B cell (primary cell): ENCODE results near the gene APP. TPM values are rescaled to one million over a fixed set of nuclear protein-coding genes. Genes with fewer than 3 reads are reported as not detected.

Experiments
- ATAC-seq: fragments of 200-7000 bp; cut with Tn5 transposase; one replicate; pipeline ENCODE4 v1.10.0; 2021; ENCODE audit warnings: low read depth, mild to moderate bottlenecking, moderate number of reproducible peaks, moderate library complexity
- CTCF ChIA-PET: fragments of 350-600 bp; sonication (Branson Sonifier 250); formaldehyde crosslinking; loops from one replicate; lab custom pipeline; 2021; ENCODE audit warnings: antibody characterized with exemption, inconsistent platforms; lab: Charles Lee
- POLR2A ChIA-PET: fragments of 350-600 bp; sonication (Branson Sonifier 250); formaldehyde crosslinking; loops from one replicate; lab custom pipeline; 2021; ENCODE audit warnings: antibody characterized with exemption; lab: Charles Lee
- DNase-seq: peaks from one replicate; pipeline ENCODE4 v3.0.0; 2013
- H2AFZ ChIP-seq: 2 replicates; pipeline ENCODE4 v1.6.1; 2012; ENCODE audit warnings: mild to moderate bottlenecking, low read depth, low read length; ENCODE audit not compliant: insufficient read depth, poor library complexity, severe bottlenecking
- H3K27ac ChIP-seq, 2 donors: 1 replicate in 1 of 2; 2 replicates in 1 of 2; pipeline ENCODE4 v1.5.1; 2012 to 2013; ENCODE audit warnings: low read length in 2 of 2, mild to moderate bottlenecking in 2 of 2, moderate library complexity in 1 of 2
- H3K27me3 ChIP-seq, 4 experiments: fragments of 200-600 bp in 1 of 4; sonication (generic) in 1 of 4; replicated peaks in 1 of 4; 1 replicate in 2 of 4; 2 replicates in 2 of 4; pipeline versions ENCODE4 v1.6.1 to v1.7.0; 2013 to 2016; ENCODE audit warnings: low read length in 3 of 4, mild to moderate bottlenecking in 2 of 4, mixed read lengths in 1 of 4, moderate library complexity in 1 of 4; ENCODE audit not compliant: insufficient read depth in 4 of 4, control insufficient read depth in 3 of 4; ENCODE audit errors: control extremely low read depth in 1 of 4
- H3K36me3 ChIP-seq, 2 experiments: replicated peaks in 1 of 2; 1 replicate in 1 of 2; 2 replicates in 1 of 2; pipeline versions ENCODE4 v1.6.1 to v1.7.1; 2013; ENCODE audit warnings: low read length in 1 of 2; ENCODE audit not compliant: insufficient read depth in 2 of 2, control insufficient read depth in 1 of 2; ENCODE audit errors: control extremely low read depth in 1 of 2, extremely low read depth in 1 of 2
- H3K4me1 ChIP-seq, 2 donors: fragments of 200-600 bp in 1 of 2; sonication (generic) in 1 of 2; 1 replicate in 1 of 2; 2 replicates in 1 of 2; pipeline versions ENCODE4 v1.5.1 to v1.6.1; 2013 to 2017; ENCODE audit warnings: low read length in 2 of 2; ENCODE audit not compliant: control insufficient read depth in 2 of 2, insufficient read depth in 2 of 2
- H3K4me2 ChIP-seq: replicated peaks from 2 replicates; pipeline ENCODE3; 2012; ENCODE audit warnings: mild to moderate bottlenecking, low read depth, low read length; ENCODE audit not compliant: poor library complexity, severe bottlenecking
- H3K4me3 ChIP-seq, 5 experiments: fragments of 200-600 bp in 1 of 5; sonication (generic) in 1 of 5; 1 replicate in 3 of 5; 2 replicates in 2 of 5; pipeline versions ENCODE4 v1.5.1 to v1.7.0; 2011 to 2016; ENCODE audit warnings: low read length in 4 of 5, mild to moderate bottlenecking in 4 of 5, low read depth in 2 of 5, control low read depth in 1 of 5, moderate library complexity in 1 of 5; ENCODE audit not compliant: insufficient read depth in 1 of 5; ENCODE audit errors: control extremely low read depth in 1 of 5, extremely low read depth in 1 of 5
- H3K79me2 ChIP-seq: fragments of 200-600 bp; sonication (generic); one replicate; pipeline ENCODE4 v1.6.0; 2016; ENCODE audit warnings: low read length; ENCODE audit not compliant: control insufficient read depth, insufficient read depth
- H3K9ac ChIP-seq: fragments of 200-600 bp; sonication (generic); 2 replicates; pipeline ENCODE4 v1.6.1; 2017; ENCODE audit warnings: mild to moderate bottlenecking, low read length, moderate library complexity
- H3K9me3 ChIP-seq, 3 donors: one replicate each; pipeline versions ENCODE4 v1.6.1 to v1.7.1; 2013; ENCODE audit warnings: low read length in 2 of 3; ENCODE audit not compliant: control insufficient read depth in 2 of 3, insufficient read depth in 1 of 3; ENCODE audit errors: control extremely low read depth in 1 of 3
- H4K20me1 ChIP-seq: 2 replicates; pipeline ENCODE4 v1.6.0; 2012; ENCODE audit warnings: mild to moderate bottlenecking, low read length; ENCODE audit not compliant: insufficient read depth, control insufficient read depth, poor library complexity, severe bottlenecking
- H3K27ac Mint-ChIP-seq: one replicate; pipeline ENCODE4 v1.8.0; 2021; ENCODE audit warnings: mixed read lengths
- H3K27me3 Mint-ChIP-seq: one replicate; pipeline ENCODE4 v1.8.0; 2021; ENCODE audit warnings: mixed read lengths
- H3K4me1 Mint-ChIP-seq: one replicate; pipeline ENCODE4 v1.8.0; 2021; ENCODE audit warnings: mixed read lengths
- H3K4me3 Mint-ChIP-seq: one replicate; pipeline ENCODE4 v1.8.0; 2021; ENCODE audit warnings: mixed read lengths
- H3K9me3 Mint-ChIP-seq: one replicate; pipeline ENCODE4 v1.8.0; 2022; ENCODE audit warnings: mixed read lengths; ENCODE audit not compliant: insufficient read depth
- CTCF ChIP-seq: fragments of 200-600 bp; IDR thresholded peaks from one replicate; pipeline ENCODE4 v1.8.0; 2022; ENCODE audit warnings: antibody characterized with exemption, mild to moderate bottlenecking
- EZH2 ChIP-seq: IDR thresholded peaks from 2 replicates; pipeline ENCODE4 v1.6.1; 2012; ENCODE audit warnings: borderline replicate concordance, low read depth, mild to moderate bottlenecking, moderate library complexity, low read length; ENCODE audit not compliant: insufficient read depth, poor library complexity, severe bottlenecking
- WGBS: methylation state at CpG from one replicate; pipeline ENCODE4 v1.1.5; 2013; ENCODE audit warnings: missing lambda C conversion rate; ENCODE audit not compliant: insufficient coverage; 5-methylcytosine and 5-hydroxymethylcytosine counted together
- intact Hi-C: fragments of 100-400 bp; cut with micrococcal nuclease; formaldehyde crosslinking; loops from one replicate; pipeline ENCODE4 v1.10.0; 2022
- polyA plus RNA-seq: library from polyadenylated mRNA; depleted of rRNA; stranded (reverse); fragments of >200 nt; gene quantifications from 2 replicates; pipeline ENCODE4 v1.2.3, GENCODE V29; 2012
- total RNA-seq, 2 donors: library from RNA; stranded (reverse); fragments of 120-200 nt in 1 of 2; gene quantifications; 1 replicate in 1 of 2; 2 replicates in 1 of 2; pipeline versions ENCODE4 v1.2.3 to v1.2.4, GENCODE V29; 2013 to 2022

The APP gene
- total and polyA plus RNA-seq, 2 donors (not counting 1 experiment from before 2014, with no cell fraction given), result 28.3 to 34.7 TPM

GRCh38 chr21:26097475-26097874, 73.1 kb downstream of the APP start:
- Histone ChIP-seq H3K9me3 (no peaks in the 10 kb centered on the region), H2AFZ (no peak overlapping the region), H3K9ac (no peak overlapping the region), H3K79me2 (peaks cover 15% of the 10 kb centered on the region), H3K4me2 (no peak overlapping the region), H3K27me3 (no peaks in the 10 kb centered on the region), H4K20me1 (no peaks in the 10 kb centered on the region), H3K4me3 (no peak overlapping the region), H3K27ac (no peak overlapping the region), H3K4me1 (no peaks in the 10 kb centered on the region), H3K36me3 (no peaks in the 10 kb centered on the region)
- POLR2A ChIA-PET, result no interaction called here
- H3K4me1 Mint-ChIP-seq, result peaks cover 2% of the 10 kb centered on the region
- intact Hi-C loops, result no loop called here
- TF ChIP-seq CTCF (no peak), EZH2 (no peak)
- DNase-seq (no peak), ATAC-seq (no peak)
- H3K9me3 Mint-ChIP-seq, result no peaks in the 10 kb centered on the region
- 100% methylated on average over 2 of the region's 4 CpGs for whole genome bisulfite sequencing
- H3K4me3 Mint-ChIP-seq, result no peak overlapping the region
- H3K27ac Mint-ChIP-seq, result no peak overlapping the region
- CTCF ChIA-PET, result no interaction called here
- no peaks in the 10 kb centered on the region for H3K27me3 Mint-ChIP-seq

- ATAC-seq (no peak), DNase-seq (no peak)
- Histone ChIP-seq H3K4me3 (no peak overlapping the region), H3K36me3 (no peaks in the 10 kb centered on the region), H2AFZ (no peak overlapping the region), H3K9me3 (no peaks in the 10 kb centered on the region), H3K4me1 (no peaks in the 10 kb centered on the region), H3K27ac (no peak overlapping the region), H3K9ac (no peak overlapping the region), H3K4me2 (no peak overlapping the region), H4K20me1 (no peaks in the 10 kb centered on the region), H3K79me2 (peaks cover 13% of the 10 kb centered on the region), H3K27me3 (no peaks in the 10 kb centered on the region)
- H3K27me3 Mint-ChIP-seq, result no peaks in the 10 kb centered on the region
- WGBS, result 96% methylated on average over 8 of the region's 13 CpGs
- ChIA-PET CTCF (no interaction called here), POLR2A (no interaction called here)
- TF ChIP-seq CTCF, result no peak
- TF ChIP-seq EZH2, result no peak
- intact Hi-C loops, result no loop called here
- H3K4me3 Mint-ChIP-seq, result no peak overlapping the region
- H3K27ac Mint-ChIP-seq, result no peak overlapping the region
- H3K4me1 Mint-ChIP-seq, result peaks cover 2% of the 10 kb centered on the region
- no peaks in the 10 kb centered on the region for H3K9me3 Mint-ChIP-seq
These were observed 73.8 kb downstream of the APP start for GRCh38 chr21:26096494-26097371.
